ENCODE data around the gene CDYL. TPM values are rescaled to one million over a fixed set of nuclear protein-coding genes. Genes with fewer than 3 reads are reported as not detected.

CDYL gene
- polyA plus RNA-seq, 3 donors: 2.9 to 21.2 (median 4.2) TPM

- Histone ChIP-seq H3K9ac (ENCODE audit: insufficient read depth, low read length, poor library complexity, severe bottlenecking) (no peak overlapping the region), H3K27me3 (ENCODE audit: control insufficient read depth in 2 of 2, insufficient read depth in 2 of 2, low read length in 2 of 2) (no peaks in the 10 kb centered on the region), H3K4me2 (replicated peaks; ENCODE audit: extremely low read depth, low read length, poor library complexity, severe bottlenecking) (peak overlapping the region; percentile 14), H3K79me2 (ENCODE audit: insufficient read depth, low read length) (peaks cover 100% of the 10 kb centered on the region), H3K4me1 (ENCODE audit: control insufficient read depth in 1 of 2, insufficient read depth in 2 of 2, low read length in 2 of 2) (peaks cover 28 to 41% of the 10 kb centered on the region in 2 donors), H3K9me3 (replicated peaks in 1 of 2; ENCODE audit: control insufficient read depth in 1 of 2, insufficient read depth in 1 of 2, low read length in 2 of 2) (no peaks in the 10 kb centered on the region), H2AFZ (ENCODE audit: insufficient read depth, low read depth, low read length, poor library complexity, severe bottlenecking) (no peak overlapping the region), H3K27ac (ENCODE audit: low read depth in 1 of 2, low read length in 2 of 2) (peak overlapping the region in 1 of 2 donors; percentile 56), H4K20me1 (ENCODE audit: insufficient read depth, low read length) (peaks cover 100% of the 10 kb centered on the region), H3K36me3 (replicated peaks in 1 of 2; ENCODE audit: control insufficient read depth in 1 of 2, insufficient read depth in 2 of 2, low read length in 2 of 2) (no peaks in the 10 kb centered on the region), H3K4me3 (replicated peaks in 1 of 3; ENCODE audit: low read depth in 2 of 3, low read length in 3 of 3) (no peak overlapping the region)
- DNase-seq: no peak
- WGBS (ENCODE audit: insufficient coverage): 33% methylated on average over 1 of the region's 4 CpGs
- H3K27me3 Mint-ChIP-seq (ENCODE audit: low read depth in 3 of 3): peaks cover 0 to 3% (median 0%) of the 10 kb centered on the region in 3 donors
- peaks cover 67% of the 10 kb centered on the region for H3K4me1 Mint-ChIP-seq
- peaks cover 0 to 3% (median 0%) of the 10 kb centered on the region in 7 donors for H3K9me3 Mint-ChIP-seq
- intact Hi-C loops (cut with micrococcal nuclease): no loop called here
- H3K36me3 Mint-ChIP-seq: no peaks in the 10 kb centered on the region
- H3K27ac Mint-ChIP-seq: peak overlapping the region in 2 of 7 donors; percentile 32 to 38
- H3K4me3 Mint-ChIP-seq: peak overlapping the region in 1 of 2 donors; percentile 19
- TF ChIP-seq CTCF (IDR thresholded peaks at IDR 0.05): no peak
Measured at GRCh38 chr6:4885341-4885933, 109.2 kb downstream of the CDYL start.

GRCh38 chr6:4888841-4889240 lies 112.6 kb downstream of the CDYL start:
- no peak overlapping the region for H3K27ac ChIP-seq (ENCODE audit: low read depth in 1 of 2, low read length in 2 of 2)
- H3K9me3 ChIP-seq (replicated peaks in 1 of 2; ENCODE audit: control insufficient read depth in 1 of 2, insufficient read depth in 1 of 2, low read length in 2 of 2): no peaks in the 10 kb centered on the region
- intact Hi-C loops (cut with micrococcal nuclease): no loop called here
- Mint-ChIP-seq H3K27ac (no peak overlapping the region), H3K4me3 (no peak overlapping the region), H3K36me3 (peaks cover 29% of the 10 kb centered on the region in 2 donors), H3K9me3 (peaks cover 0 to 2% (median 0%) of the 10 kb centered on the region in 7 donors), H3K27me3 (ENCODE audit: low read depth in 3 of 3) (no peaks in the 10 kb centered on the region), H3K4me1 (peaks cover 51% of the 10 kb centered on the region)
- 100% methylated on average over 1 of the region's 2 CpGs for WGBS (ENCODE audit: insufficient coverage)
- H3K4me1 ChIP-seq (ENCODE audit: control insufficient read depth in 1 of 2, insufficient read depth in 2 of 2, low read length in 2 of 2): peaks cover 22 to 31% of the 10 kb centered on the region in 2 donors
- no peak overlapping the region for H3K9ac ChIP-seq (ENCODE audit: insufficient read depth, low read length, poor library complexity, severe bottlenecking)
- no peaks in the 10 kb centered on the region for H3K27me3 ChIP-seq (ENCODE audit: control insufficient read depth in 2 of 2, insufficient read depth in 2 of 2, low read length in 2 of 2)
- no peak for DNase-seq
- peaks cover 92% of the 10 kb centered on the region for H3K79me2 ChIP-seq (ENCODE audit: insufficient read depth, low read length)
- TF ChIP-seq CTCF (IDR thresholded peaks at IDR 0.05): no peak
- H3K4me3 ChIP-seq (replicated peaks in 1 of 3; ENCODE audit: low read depth in 2 of 3, low read length in 3 of 3): no peak overlapping the region
- no peak overlapping the region for H3K4me2 ChIP-seq (replicated peaks; ENCODE audit: extremely low read depth, low read length, poor library complexity, severe bottlenecking)
- H2AFZ ChIP-seq (ENCODE audit: insufficient read depth, low read depth, low read length, poor library complexity, severe bottlenecking): no peak overlapping the region
- peaks cover 95% of the 10 kb centered on the region for H4K20me1 ChIP-seq (ENCODE audit: insufficient read depth, low read length)
- H3K36me3 ChIP-seq (replicated peaks in 1 of 2; ENCODE audit: control insufficient read depth in 1 of 2, insufficient read depth in 2 of 2, low read length in 2 of 2): peaks cover 18 to 27% of the 10 kb centered on the region in 2 donors
